DMS 273 (cell line): ENCODE results near the gene FAM53B.

ENCODE experiments used
- DNase-seq: peaks from one replicate; lab custom pipeline; 2025; ENCODE audit not compliant: unreplicated experiment; lab: John Stamatoyannopoulos, UW

FAM53B gene

DNA sequence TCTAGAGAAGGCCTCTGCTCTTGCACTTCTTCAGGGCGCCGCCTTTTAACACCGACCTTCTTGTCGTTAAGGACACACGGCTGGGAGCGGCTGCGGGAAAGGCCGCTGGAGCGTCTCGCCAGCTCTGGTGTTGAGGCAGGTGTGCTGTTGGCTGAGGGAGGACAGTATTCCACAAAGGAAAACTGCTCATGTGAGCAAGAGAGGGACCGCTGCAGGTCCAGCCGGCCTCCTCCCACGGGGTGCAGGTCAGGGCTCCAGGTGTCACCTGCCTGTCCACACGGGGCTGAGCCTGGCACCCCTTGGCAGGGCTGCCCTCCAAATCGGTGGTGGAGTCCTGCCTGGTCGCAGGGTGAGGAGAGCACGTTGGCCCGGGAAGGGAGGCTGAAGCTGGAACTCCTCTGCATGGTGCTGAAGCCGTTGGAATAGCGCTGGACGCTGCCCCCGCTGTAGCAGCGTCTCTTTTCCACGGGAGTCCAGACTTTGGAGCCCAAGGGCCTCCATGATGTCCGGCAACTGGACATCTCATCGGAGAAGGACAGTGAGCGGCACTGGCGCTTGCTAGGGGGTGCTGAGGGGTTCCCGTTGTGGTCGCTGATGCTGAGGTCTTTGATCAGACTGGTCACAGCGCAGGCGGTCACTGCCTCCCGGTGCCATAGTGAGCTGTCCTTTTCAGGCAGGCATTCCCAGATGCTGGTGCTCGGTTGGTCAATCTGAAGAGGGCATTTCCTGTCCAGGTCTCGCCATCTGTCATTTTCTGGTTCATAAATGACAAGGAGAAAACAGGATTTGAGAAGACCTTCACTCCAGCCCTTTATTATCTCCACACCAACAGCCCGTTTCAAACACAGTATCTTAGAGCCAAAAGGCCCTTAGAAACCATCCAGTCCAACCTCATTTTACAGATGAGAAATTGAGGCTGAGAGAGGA is 62.3 kb downstream of the FAM53B start:
- no peak for DNase-seq

DNA sequence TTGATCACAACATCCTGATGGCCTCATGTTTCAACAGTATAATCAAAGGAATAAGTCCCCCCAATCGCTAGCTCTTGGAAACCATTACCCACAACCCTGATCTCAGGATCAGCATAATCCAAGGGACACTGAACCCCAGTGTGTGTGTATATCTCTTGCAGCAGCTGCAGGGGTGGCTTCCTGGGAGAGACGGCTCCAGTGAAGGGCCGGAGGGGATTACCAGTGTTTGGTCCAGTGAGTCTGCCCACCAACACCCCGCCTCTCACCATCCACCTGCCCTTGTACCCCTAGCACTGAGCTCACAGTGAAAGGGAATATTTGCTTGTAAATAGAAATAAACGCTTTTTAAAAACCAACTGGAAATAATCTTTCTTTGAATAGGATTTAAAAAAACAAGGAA is 63.1 kb downstream of the FAM53B start:
- DNase-seq, result no peak

DNA sequence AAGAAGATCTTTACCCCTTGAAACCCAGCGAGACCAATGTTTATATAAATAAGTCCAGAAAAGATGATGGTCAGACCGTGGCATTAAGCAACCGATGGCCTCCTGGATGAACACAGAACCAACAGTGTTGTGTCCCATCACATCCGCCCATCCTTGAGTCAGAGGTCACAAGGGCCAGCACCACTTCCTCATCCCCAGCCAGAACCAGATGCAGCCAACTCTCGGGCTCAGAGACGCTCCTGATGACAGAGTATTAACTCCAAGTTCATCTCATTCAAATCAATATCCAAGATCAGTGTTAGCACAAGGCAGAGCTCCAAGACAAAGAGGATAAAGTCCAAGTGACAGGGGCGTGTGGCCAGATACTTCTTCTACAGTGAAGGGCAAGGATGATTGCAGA is 63.5 kb downstream of the FAM53B start:
- no peak for DNase-seq

DNA sequence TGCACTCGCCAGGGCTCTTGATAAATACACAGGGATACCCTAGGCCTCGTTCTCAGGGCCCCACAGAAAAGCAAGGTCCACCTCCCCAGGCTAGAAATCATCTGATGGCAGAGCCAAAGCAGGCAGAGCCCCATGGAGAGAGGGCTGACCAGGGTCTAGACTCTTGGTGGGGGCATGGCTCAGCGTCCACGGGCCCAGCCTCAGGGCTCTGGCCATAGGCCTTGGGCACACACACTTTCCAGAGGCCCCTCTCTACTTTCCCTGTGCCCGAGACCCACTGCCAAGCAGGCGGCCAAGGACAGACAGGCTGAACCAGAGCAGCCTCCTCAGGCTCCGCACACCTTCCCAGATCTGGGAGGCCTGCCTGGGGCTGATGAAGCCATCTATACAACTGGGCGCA is 64.8 kb downstream of the FAM53B start:
- DNase-seq, result no peak

DNA sequence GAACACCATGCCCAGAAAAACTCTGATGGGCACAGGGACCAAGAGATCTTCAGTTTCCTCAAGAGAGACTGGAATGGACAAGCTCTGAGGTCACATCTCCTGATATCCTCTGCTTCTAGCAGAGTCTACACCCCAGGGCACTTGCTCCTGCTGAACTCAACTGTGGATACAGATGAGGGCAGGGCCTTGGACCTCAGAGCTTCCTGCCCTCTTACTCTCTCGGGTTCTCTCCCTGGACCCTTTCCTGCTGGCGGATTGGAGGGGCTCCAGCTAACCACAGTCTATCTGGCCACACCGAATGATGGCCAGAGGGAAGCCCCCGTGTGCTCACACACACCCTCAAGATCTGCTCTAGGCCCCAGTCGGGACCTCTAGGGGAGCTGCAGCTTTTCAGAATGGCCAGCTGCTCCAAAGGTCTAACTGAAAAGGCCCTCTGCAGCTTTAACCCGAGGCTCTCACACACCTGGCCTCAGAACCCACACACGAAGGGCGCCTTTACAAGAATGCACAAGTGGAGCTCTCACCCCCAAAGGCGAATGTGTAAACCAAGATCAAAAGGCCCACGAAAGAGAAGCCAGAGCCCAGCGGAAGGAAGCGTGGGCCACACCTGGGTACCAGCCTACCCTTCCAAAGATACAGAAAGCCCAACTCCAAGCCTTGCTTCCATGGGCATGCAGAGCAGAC is 65.5 kb downstream of the FAM53B start:
- no peak for DNase-seq

DNA sequence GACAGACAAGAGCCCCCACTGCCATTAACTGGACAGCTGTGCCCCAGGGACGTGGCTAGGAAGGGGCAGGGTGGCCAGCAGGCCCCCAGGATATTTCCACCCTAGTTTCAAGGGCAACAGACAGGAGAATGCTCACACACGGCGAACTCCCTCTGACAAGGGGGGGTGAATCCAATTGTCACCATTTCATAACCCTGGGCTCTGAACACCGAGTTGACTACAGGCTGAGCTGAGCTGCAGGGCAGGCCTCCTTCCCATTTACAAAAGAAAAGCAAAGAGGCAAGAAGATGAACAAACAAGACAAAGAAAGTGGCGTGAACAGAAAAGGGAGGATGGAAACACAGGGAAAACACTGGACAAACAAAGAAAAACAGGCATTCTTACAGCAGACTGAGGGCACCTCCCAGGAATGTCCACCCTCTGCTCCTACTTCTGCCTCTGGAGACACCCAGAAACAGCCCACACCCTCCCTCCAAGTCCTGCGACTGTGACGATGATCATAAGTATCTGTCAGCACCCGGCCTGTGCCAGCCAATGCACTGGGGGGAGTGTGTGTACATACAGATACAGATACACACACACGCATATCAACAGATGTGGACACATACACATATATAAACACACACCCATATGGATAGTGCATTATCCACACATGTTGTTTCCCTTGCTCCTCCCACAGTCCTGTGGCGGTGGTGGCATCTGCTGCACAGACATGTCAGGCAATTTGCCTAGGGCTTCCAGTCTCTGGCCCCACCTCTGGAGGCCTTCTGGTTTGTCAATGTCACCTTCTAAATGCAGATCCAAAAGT is 66.2 kb downstream of the FAM53B start:
- DNase-seq, result peak; percentile 57

DNA sequence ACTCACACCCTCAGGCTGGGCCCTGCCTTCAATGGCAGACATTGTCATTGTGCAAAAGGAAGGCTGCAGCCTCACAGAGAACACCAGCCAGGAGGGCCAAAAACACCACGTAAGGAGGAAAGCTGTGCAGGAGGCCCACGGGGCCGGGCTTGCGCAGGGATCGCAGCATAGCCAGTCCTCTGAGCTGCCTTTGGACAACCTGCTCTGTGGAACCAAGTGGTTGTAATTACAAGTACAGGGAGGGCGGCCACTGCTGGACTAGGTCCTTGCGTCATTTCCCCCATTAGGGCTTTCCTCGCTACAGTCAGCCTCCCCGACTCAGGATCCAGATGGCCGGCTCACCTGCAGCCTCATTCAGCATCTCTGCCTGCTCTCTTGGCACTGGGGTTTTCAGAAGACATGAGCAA is 66.9 kb downstream of the FAM53B start:
- no peak for DNase-seq

DNA sequence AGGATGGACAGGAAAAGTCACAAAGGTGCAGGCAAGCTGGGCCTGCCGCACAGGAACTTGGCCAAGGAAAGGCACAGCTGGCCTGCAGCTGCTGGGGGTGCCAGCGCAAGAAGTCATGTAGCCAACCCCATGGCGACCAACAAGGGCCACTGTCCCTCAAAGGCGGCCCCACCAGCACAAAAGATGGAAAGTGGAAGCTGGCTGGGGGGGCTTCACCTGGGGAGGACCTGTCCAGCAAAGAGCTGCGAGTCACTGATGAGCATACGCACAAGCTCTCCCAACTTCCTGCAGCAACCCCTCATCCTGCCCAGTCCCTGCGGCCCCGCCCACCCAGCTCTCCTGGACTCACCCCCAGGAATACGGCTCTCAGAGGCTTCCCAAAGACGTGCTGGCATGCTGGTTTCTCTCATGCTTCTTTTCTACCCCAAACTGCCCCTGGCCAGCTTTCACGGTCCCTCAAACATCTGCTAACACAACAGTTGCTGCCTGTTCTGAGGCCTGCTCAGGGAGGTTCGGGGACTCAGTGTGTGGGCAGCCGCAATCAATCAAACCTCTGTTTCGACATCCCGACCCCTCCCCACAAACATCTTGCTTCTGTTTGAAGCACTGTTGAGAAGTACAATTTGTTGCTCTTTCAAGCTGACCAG is 67.6 kb downstream of the FAM53B start:
- no peak for DNase-seq

DNA sequence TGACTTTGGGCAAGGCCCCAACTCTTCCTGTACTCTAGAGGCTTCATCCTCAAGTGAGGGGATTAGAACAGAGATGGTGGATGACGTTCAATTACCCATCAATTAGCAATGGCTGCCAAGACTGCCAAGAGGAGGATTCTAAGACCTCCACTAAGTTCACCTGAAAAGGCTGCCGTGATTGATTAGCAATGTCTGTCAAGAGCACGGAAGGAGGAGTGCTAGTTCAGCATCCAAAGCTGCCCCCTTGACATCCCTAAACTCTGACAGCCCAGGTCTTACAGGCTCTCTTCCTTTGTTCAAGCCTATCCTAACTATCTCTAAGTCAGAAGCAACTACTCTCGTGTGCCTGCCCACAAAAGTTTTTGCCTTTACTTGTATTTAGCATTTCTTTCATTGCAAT is 68.4 kb downstream of the FAM53B start:
- no peak for DNase-seq

DNA sequence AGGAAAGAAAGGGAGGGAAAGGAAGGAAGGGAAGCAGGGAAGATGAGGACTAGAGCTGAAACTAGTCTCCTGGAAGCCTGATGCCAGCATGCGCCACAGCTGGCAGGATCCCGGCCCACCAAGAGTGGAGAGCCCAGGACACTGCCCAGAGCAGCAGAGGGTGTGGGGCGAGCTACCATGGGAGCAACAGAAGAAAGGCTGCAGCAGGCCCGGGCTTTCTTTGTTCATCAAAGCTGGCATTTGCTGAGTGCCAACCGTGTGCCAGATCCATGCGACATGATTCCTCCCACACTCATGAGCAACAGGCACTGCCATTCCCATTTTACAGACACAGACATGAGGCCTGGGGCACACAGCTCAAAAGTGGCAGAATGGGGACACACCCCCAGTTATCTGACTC is 68.9 kb downstream of the FAM53B start:
- no peak for DNase-seq

DNA sequence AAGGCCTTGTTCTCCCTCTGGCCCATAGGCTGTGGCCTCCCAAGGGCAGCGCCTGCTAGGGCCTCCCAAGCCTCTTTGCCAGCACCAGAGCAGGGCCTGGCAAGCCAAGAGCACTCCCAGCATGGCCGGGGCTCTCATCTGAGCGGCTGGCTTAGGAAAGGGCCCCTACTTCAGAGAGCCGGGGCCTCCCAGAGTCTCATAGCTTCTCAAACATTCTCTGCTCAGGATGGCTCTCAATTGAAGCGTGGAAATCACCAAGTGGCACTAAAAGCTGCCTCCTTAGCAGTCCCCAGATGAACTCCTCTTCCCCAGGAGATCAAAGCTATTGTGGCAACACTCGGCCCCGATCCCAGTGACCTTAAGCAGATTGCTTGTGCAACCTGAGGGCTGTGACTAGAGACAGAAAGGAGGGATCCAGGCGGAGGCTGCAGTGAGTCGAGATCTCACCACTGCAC is 69.4 kb downstream of the FAM53B start:
- no peak for DNase-seq

DNA sequence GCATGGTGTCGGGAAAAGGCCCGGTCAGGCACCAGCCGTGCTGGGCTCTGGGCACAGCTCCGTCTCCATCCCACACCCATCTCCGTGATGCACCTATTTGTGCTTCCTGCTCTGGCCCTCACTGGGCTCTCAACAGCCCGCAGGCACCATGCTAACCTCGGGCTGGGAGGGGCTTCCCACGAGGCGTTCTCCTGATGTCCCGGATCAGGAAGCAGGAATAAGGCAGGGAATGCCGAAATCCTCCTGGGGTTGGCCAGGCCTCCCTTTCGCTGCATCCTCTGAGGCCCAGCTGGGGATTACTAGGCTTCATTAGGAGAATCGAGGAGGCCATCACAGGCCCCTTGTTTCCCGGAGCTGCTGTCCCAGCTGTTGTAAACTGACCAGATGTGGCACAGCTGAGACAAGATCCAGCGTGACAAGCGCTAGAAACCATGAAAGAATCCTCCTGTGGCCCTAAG is 72.0 kb downstream of the FAM53B start:
- DNase-seq, result no peak

DNA sequence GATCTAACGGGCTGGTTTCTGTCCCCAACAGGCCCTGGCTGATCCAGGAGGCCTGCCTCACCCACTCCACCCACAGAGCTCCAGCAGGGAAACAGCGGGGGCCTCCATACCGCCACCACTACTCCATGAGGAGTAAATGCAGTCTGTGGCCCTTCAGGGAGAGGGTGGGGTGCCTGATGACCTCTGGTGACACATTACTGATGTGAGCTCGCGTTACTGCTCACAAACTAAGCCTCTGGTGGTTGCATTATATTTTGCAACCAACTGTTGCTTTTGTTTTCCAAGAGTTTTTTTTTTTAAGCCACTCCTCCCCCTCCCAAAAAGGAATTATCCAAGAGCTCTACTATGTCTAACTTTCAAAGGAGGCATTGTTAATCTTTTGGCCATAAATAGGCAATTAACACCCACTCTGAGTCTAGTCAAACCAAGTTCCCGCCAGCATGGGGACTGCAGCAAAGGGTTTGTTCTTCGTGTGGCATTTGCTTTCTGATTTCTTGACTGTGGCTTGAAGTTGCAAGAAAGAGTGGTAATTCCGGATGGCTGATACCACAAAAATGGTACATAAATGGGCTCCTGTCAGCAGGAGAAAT is 72.6 kb downstream of the FAM53B start:
- DNase-seq, result peak; percentile 52

DNA sequence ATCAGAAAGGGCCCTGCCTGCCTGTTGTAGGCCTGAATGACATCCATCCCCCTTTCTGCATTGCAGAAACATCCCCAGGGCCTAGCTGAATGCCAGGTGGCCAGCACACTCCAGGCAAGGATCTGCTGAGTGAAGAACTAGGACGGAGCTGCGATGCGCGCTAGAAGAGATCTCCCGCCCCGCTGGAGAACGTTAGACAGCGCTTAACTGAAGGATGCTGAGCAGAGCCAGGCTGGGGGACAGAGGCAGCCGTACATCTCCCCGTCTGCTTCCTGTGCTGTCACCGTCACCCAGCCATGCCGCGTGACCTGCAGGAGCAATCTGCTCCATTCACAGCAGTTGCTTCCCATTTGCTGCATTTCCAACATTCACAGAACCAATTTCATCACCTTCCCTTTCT is 73.3 kb downstream of the FAM53B start:
- no peak for DNase-seq

DNA sequence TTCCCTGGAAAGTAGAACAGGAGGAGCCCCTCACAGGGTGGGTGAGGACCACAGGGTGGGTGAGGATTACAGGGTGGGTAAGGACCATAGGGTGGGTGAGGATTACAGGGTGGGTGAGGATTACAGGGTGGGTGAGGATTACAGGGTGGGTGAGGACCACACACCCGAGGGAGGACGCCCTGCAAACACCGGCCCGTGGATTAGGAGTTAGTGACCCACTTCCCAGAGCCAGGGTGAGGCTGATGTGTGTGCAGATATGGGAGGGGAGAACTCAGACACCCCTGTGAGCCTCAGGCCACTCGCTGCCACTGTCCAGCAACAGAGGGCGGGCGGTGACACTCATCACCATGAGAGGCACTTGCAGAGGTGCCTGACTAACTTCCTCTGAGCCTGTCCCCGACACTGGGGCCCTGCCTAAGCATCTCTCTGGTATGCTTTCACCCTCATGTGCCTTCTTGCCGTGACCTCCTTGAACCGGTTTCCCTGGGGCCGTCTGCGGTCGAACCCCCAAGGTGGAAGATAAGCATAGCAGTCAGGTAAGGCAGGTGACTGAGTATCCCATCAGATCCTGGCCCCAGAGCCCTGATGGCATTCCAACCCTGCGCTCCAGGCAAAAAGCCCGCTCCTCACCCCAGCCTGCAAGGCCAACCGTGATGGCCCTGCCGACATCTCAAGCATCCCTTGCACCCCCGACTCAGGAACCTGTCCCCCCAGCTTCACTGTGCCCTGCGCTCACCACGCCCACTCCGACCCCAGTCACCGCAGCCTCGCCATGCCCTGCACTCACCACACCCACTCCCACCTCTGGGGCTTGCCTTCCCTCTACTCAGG is 74.1 kb downstream of the FAM53B start:
- DNase-seq, result no peak

DNA sequence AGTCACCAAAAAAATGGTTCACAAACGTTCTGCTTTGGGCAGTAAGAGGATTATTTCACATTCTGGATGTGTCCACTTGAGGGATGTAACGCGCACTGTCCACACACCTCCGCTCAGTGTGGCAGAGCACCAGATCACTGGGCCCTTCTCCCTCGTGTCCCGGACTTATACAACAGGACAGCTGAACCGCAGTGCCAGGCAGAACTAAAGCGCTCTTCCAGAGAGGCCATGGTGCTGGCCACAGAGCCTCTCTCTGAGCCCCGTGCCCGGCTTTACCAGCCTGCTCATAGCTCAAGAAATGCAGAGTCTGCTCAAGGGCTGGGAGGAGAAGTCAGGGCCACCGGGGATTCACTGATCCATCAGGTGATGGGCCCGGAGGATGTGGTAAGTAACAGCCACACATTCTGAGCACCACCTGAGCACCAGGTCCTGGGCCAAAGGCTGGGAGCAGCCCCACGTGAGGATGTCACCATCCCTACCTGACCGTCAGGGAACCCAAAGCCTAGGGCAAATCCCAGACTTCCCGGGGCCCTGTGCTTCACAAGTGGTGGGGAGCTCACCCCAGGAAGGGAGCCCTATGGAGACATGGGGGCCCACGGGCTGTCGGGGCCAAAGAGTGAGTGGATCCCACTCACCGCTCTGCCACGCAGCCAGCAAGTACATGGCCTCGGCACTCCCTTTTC is 74.9 kb downstream of the FAM53B start:
- DNase-seq, result no peak

DNA sequence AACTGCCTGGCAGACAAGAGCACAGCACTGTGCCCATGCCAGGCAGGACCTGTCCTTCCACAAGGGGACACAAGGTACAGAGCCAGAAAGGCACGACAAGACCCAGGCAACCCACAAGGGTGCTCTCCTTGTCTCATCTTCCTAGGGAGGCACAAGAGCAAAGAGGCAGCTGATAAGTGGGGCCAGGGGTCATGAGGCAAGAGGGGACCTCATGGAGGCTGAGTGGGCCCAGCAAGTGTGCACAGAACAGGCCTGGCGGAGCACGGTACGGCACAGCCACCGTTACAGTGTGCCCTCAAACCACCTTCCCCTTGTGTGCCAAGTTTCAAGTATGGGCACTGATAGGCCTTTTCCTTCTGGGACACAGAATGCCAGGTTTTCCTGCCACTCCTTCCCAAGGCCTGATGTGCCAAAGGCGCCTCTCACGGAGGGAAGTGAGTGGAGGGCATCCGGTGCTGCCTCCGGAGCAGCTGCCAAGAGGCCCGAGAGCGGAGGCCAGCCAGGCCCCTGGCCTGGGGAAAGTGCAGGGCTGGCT is 75.6 kb downstream of the FAM53B start:
- DNase-seq, result no peak

DNA sequence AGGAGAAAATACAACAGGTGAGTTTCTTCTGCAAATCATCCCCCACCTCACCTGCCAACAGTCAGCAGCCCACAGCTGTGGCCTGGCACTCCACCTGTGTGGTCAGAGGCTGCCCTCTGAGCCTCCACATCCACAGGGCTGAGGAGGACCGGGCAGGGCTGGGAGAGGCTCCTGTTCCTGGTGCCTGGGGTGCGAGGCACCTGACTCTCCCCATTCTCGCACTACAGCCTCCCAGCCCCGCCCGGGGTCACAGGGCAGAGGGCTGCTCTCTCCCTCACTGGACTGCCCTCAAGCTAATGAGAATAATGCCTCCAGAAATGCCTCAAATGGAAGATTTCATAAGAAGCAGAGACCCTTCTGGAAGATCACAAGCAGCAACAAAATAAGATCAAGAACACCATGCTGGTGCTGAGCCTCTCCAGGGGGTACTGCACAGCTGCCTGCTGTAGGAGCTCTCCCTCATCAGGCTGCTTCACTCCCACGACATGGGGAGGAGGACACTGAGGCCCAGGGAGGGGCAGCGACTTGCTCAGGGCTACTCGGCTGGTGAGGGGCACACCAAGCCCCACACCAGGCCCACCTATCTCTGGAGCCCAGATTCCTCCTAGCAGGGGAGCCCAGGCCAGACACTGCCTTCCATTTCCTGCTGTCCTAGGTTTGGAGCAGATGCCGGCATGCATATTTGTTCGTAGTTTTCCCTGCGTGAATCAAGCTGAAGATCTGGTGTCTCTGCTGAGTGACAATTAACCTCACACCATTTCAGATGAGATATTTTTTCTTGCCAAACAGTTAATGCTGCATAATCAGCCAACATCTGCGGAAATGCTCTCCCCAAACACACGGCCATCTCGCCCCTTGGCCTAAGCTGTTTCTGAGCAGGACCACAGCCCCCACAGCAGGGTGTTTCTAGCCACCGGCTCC is 76.5 kb downstream of the FAM53B start:
- no peak for DNase-seq
